HCT116 (cell line): ENCODE measurements around the gene MRTFB. TPM values are rescaled to one million over a fixed set of nuclear protein-coding genes. Genes with fewer than 3 reads are reported as not detected.

Source experiments
- ATAC-seq: fragments of 200-7000 bp; cut with Tn5 transposase; 2 replicates; pipeline ENCODE4 v1.9.1; 2020; ENCODE audit warnings: mild to moderate bottlenecking, moderate library complexity
- BruUV-seq: library from RNA; stranded (reverse); fragments of 400-500 nt; replicated peaks from 2 replicates; lab custom pipeline; 2021; lab: Mats Ljungman, UMichigan
- CTCF ChIA-PET: fragments of 300-600 bp; sonication (Branson Sonifier 250); formaldehyde crosslinking; loops from one replicate; lab custom pipeline; 2021; ENCODE audit warnings: antibody characterized with exemption; lab: Charles Lee
- POLR2A ChIA-PET: fragments of 300-600, 350-600 bp; sonication (Branson Sonifier 250); formaldehyde crosslinking; loops from one replicate; lab custom pipeline; 2021; ENCODE audit warnings: antibody characterized with exemption; lab: Charles Lee
- RAD21 ChIA-PET, 2 experiments: fragments of 300-600 bp; sonication (Branson Sonifier 250); formaldehyde crosslinking; loops; one replicate each; lab custom pipeline; 2023; ENCODE audit warnings: low total read pairs in 2 of 2; ENCODE audit not compliant: uncharacterized antibody in 2 of 2, unreplicated experiment in 2 of 2, low non-redundant PET in 1 of 2; lab: Charles Lee
- DNase-seq: peaks from one replicate; pipeline ENCODE4 v3.0.0-alpha.2; 2010; ENCODE audit warnings: low read depth, low spot score
- H2AFZ ChIP-seq: fragments of 200-600 bp; shearing (Covaris generic), sonication (generic); 2 replicates; pipeline ENCODE4 v1.6.1; 2017; ENCODE audit warnings: low read depth, mixed run types, mixed read lengths, antibody characterized with exemption, low read length; ENCODE audit not compliant: poor library complexity, severe bottlenecking
- H3K27ac ChIP-seq: 2 replicates; pipeline ENCODE4 v1.5.1; 2012; ENCODE audit warnings: low read depth, low read length
- H3K27me3 ChIP-seq: fragments of 200-600 bp; sonication (generic); 2 replicates; pipeline ENCODE4 v1.6.1; 2016; ENCODE audit warnings: mixed run types, low read length, mixed read lengths; ENCODE audit not compliant: insufficient read depth
- H3K36me3 ChIP-seq, 2 experiments: fragments of 200-500 bp in 1 of 2; fragments of 200-600 bp in 1 of 2; sonication (Bioruptor generic) in 1 of 2; sonication (generic) in 1 of 2; 2 replicates each; pipeline versions ENCODE4 v1.5.1 to v1.6.1; 2014 to 2016; ENCODE audit warnings: low read length in 2 of 2, inconsistent platforms in 1 of 2, mixed read lengths in 1 of 2, mixed run types in 1 of 2; ENCODE audit not compliant: insufficient read depth in 2 of 2, control insufficient read depth in 1 of 2
- H3K4me1 ChIP-seq, 2 experiments: fragments of 200-600 bp in 1 of 2; sonication (generic) in 1 of 2; 2 replicates each; pipeline versions ENCODE4 v1.5.1 to v1.6.1; 2012 to 2017; ENCODE audit warnings: low read length in 2 of 2, inconsistent platforms in 1 of 2, mild to moderate bottlenecking in 1 of 2, mixed read lengths in 1 of 2, mixed run types in 1 of 2, moderate library complexity in 1 of 2; ENCODE audit not compliant: insufficient read depth in 2 of 2, control insufficient read depth in 1 of 2
- H3K4me2 ChIP-seq: fragments of 200-600 bp; sonication (generic); 2 replicates; pipeline ENCODE4 v1.6.1; 2017; ENCODE audit warnings: mixed run types, low read length, mixed read lengths
- H3K4me3 ChIP-seq, 2 experiments: fragments of 200-600 bp in 1 of 2; sonication (generic) in 1 of 2; replicated peaks in 1 of 2; 2 replicates each; pipeline ENCODE4 v1.5.1; 2011 to 2016; ENCODE audit warnings: low read length in 2 of 2, control low read depth in 1 of 2, low read depth in 1 of 2, mild to moderate bottlenecking in 1 of 2, mixed read lengths in 1 of 2, mixed run types in 1 of 2
- H3K79me2 ChIP-seq: fragments of 200-600 bp; sonication (generic); 2 replicates; pipeline ENCODE4 v1.6.1; 2017; ENCODE audit warnings: mild to moderate bottlenecking, mixed run types, low read length, moderate library complexity, mixed read lengths; ENCODE audit not compliant: insufficient read depth
- H3K9ac ChIP-seq: fragments of 200-600 bp; sonication (generic); 2 replicates; pipeline ENCODE4 v1.6.1; 2016; ENCODE audit warnings: low read length, mixed read lengths
- H3K9me2 ChIP-seq: fragments of 200-600 bp; sonication (generic), shearing (Covaris generic); 2 replicates; pipeline ENCODE4 v1.6.1; 2017; ENCODE audit warnings: mixed run types, mild to moderate bottlenecking, moderate library complexity; ENCODE audit not compliant: insufficient read depth
- H3K9me3 ChIP-seq, 2 experiments: fragments of 200-500 bp in 1 of 2; fragments of 200-600 bp in 1 of 2; sonication (Bioruptor generic) in 1 of 2; sonication (generic) in 1 of 2; 2 replicates each; pipeline ENCODE4 v1.6.1; 2014 to 2017; ENCODE audit warnings: low read length in 2 of 2, mixed read lengths in 2 of 2, inconsistent platforms in 1 of 2, low read depth in 1 of 2, mild to moderate bottlenecking in 1 of 2, mixed run types in 1 of 2, moderate library complexity in 1 of 2; ENCODE audit not compliant: control insufficient read depth in 1 of 2, insufficient read depth in 1 of 2
- H4K20me1 ChIP-seq: fragments of 200-600 bp; sonication (generic), shearing (Covaris generic); 2 replicates; pipeline ENCODE4 v1.6.1; 2017; ENCODE audit warnings: mixed run types, mild to moderate bottlenecking, moderate library complexity; ENCODE audit not compliant: insufficient read depth
- CEBPB ChIP-seq: IDR thresholded peaks from 2 replicates; pipeline ENCODE4 v1.6.1; 2012; ENCODE audit warnings: low read depth
- ELF1 ChIP-seq: IDR thresholded peaks from 2 replicates; pipeline ENCODE4 v1.6.1; 2012; ENCODE audit warnings: low read depth, borderline replicate concordance
- FOSL1 ChIP-seq: IDR thresholded peaks from 2 replicates; pipeline ENCODE4 v1.6.1; 2012; ENCODE audit warnings: low read depth
- JUND ChIP-seq: IDR thresholded peaks from 2 replicates; pipeline ENCODE4 v1.6.1; 2012
- POLR2A ChIP-seq: IDR thresholded peaks from 2 replicates; pipeline ENCODE4 v1.7.0; 2011; ENCODE audit warnings: borderline replicate concordance; ENCODE audit not compliant: insufficient read depth, insufficient read length; ENCODE audit errors: extremely low read depth
- REST ChIP-seq: IDR thresholded peaks from 2 replicates; pipeline ENCODE4 v1.6.1; 2012; ENCODE audit warnings: low read depth
- SIN3A ChIP-seq: IDR thresholded peaks from 2 replicates; pipeline ENCODE4 v1.6.1; 2012; ENCODE audit warnings: low read depth
- SRF ChIP-seq: IDR thresholded peaks from 2 replicates; pipeline ENCODE4 v1.6.1; 2012; ENCODE audit warnings: low read depth
- TCF7L2 ChIP-seq: IDR thresholded peaks from 2 replicates; pipeline ENCODE4 v1.7.0; 2011; ENCODE audit warnings: borderline replicate concordance, inconsistent platforms; ENCODE audit not compliant: insufficient read depth, insufficient read length; ENCODE audit errors: extremely low read depth
- YY1 ChIP-seq: IDR thresholded peaks from 2 replicates; pipeline ENCODE4 v1.6.1; 2011; ENCODE audit warnings: low read length, low read depth, moderate library complexity, mild to moderate bottlenecking; ENCODE audit not compliant: insufficient replicate concordance; ENCODE audit errors: extremely low read depth
- ZNF274 ChIP-seq: fragments of 200-500 bp; sonication (Bioruptor generic); IDR thresholded peaks from 2 replicates; pipeline ENCODE4 v1.6.1; 2014; ENCODE audit warnings: mild to moderate bottlenecking, low read depth, low read length, inconsistent platforms
- intact Hi-C: fragments of 100-400 bp; cut with micrococcal nuclease; formaldehyde crosslinking; loops from 2 replicates; pipeline ENCODE4 v1.10.0; 2022
- total RNA-seq: library from RNA; stranded (reverse); gene quantifications from one replicate; pipeline ENCODE4 v1.2.1, GENCODE V29; 2021; ENCODE audit not compliant: unreplicated experiment

MRTFB gene
- total RNA-seq, 1 experiment from 2014 or later = 39.0 TPM

GRCh38 chr16:14117051-14117450 lies 45.9 kb downstream of the MRTFB start:
- H3K36me3 ChIP-seq = no peaks in the 10 kb centered on the region

GRCh38 chr16:14119799-14120198 lies 48.7 kb downstream of the MRTFB start:
- 0 out of 2 replicates have a peak, but pooled peaks cover 3% of the 10 kb centered on the region for H4K20me1 ChIP-seq
- peaks cover 59% of the 10 kb centered on the region for H3K79me2 ChIP-seq
- ATAC-seq (no peak), DNase-seq (no peak)
- H3K9ac ChIP-seq = no peak overlapping the region
- intact Hi-C loops = no loop called here
- no peaks in the 10 kb centered on the region for H3K27me3 ChIP-seq
- no peak overlapping the region for H3K4me3 ChIP-seq
- H3K36me3 ChIP-seq = no peaks in the 10 kb centered on the region
- TF ChIP-seq REST (no peak), CEBPB (no peak), ELF1 (no peak), ZNF274 (no peak)
- H3K27ac ChIP-seq = no peak overlapping the region
- POLR2A ChIA-PET = no interaction called here
- no peaks in the 10 kb centered on the region for H3K9me2 ChIP-seq
- H3K9me3 ChIP-seq = no peaks in the 10 kb centered on the region
- H2AFZ ChIP-seq = no peak overlapping the region
- no peak overlapping the region for H3K4me2 ChIP-seq
- BruUV-seq = no TSS peak
- RAD21 ChIA-PET = no interaction called here
- no peaks in the 10 kb centered on the region for H3K4me1 ChIP-seq
- CTCF ChIA-PET = no interaction called here

More at GRCh38 chr16:14117051-14117450, 45.9 kb downstream of the MRTFB start:
- no peak overlapping the region for H3K9ac ChIP-seq
- H3K9me2 ChIP-seq = no peaks in the 10 kb centered on the region
- H3K9me3 ChIP-seq = no peaks in the 10 kb centered on the region
- no peak for DNase-seq
- H3K4me2 ChIP-seq = no peak overlapping the region
- H2AFZ ChIP-seq = no peak overlapping the region
- no peak for TF ChIP-seq YY1
- TF ChIP-seq SIN3A = no peak
- no peak for TF ChIP-seq JUND
- TF ChIP-seq CEBPB = no peak
- TF ChIP-seq ELF1 = no peak
- no peak for TF ChIP-seq TCF7L2
- TF ChIP-seq POLR2A = no peak
- TF ChIP-seq FOSL1 = no peak
- no peak for TF ChIP-seq ZNF274
- no peak for TF ChIP-seq SRF
- ChIA-PET CTCF (no interaction called here), POLR2A (no interaction called here), RAD21 (no interaction called here)
- BruUV-seq = no TSS peak
- H3K27me3 ChIP-seq = no peaks in the 10 kb centered on the region
- no peak overlapping the region for H3K27ac ChIP-seq
- peaks cover 58% of the 10 kb centered on the region for H3K79me2 ChIP-seq
- H3K4me1 ChIP-seq = peaks cover 3 to 7% of the 10 kb centered on the region in 2 experiments; a peak in 3 of 4 replicates
- H3K4me3 ChIP-seq = no peak overlapping the region
- intact Hi-C loops = no loop called here
- ATAC-seq = no peak
- 0 out of 2 replicates have a peak, but pooled peaks cover 3% of the 10 kb centered on the region for H4K20me1 ChIP-seq
